ENCODE results near the gene NBEA. TPM values are rescaled to one million over a fixed set of nuclear protein-coding genes. Genes with fewer than 3 reads are reported as not detected.
A peak's percentile ranks its signal among the peaks of the same experiment; 100 is the strongest.
"Not testable (repeated sequence)": the region's sequence is repeated elsewhere in the genome, so short reads cannot be mapped to it uniquely, and the experiment has no call there.

The NBEA gene
- total RNA-seq, 1 experiment from 2014 or later, result 3.3 TPM

DNA sequence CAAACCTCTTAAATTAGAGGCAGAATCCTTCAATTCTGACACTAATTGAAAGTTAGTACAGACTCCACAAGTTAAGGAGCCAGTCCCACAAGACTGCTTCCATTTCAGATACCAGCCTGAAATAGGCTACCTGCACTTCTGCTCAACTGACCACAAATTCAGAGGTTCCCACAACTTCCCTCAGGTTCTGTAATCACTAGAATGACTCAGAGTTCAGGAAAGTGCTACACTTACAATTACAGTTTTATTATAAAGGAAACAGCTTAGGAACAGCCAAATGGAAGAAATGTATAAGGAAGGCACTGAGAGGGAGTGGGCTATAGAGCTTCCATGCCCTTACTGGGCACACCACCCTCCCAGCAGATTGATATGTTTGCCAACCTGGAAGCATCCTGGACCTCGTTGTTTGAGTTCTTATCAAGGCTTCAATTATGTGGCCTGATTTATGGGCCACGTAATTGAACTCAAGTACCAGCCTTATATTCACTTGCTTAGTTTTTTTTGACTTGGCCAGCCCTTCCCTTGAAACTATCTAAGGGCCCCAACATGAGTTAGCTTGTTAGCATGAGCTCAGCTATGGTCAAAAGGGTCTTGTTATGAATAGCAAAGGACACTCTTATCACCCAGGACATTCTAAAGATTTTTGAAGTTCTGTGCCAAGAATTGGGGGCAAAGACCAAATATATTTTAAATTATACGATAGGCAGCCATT lies 25.9 kb downstream of the NBEA start:
- peak; percentile 13 for DNase-seq (ENCODE audit: unreplicated experiment)
- TF ChIP-seq, protein P1, sequence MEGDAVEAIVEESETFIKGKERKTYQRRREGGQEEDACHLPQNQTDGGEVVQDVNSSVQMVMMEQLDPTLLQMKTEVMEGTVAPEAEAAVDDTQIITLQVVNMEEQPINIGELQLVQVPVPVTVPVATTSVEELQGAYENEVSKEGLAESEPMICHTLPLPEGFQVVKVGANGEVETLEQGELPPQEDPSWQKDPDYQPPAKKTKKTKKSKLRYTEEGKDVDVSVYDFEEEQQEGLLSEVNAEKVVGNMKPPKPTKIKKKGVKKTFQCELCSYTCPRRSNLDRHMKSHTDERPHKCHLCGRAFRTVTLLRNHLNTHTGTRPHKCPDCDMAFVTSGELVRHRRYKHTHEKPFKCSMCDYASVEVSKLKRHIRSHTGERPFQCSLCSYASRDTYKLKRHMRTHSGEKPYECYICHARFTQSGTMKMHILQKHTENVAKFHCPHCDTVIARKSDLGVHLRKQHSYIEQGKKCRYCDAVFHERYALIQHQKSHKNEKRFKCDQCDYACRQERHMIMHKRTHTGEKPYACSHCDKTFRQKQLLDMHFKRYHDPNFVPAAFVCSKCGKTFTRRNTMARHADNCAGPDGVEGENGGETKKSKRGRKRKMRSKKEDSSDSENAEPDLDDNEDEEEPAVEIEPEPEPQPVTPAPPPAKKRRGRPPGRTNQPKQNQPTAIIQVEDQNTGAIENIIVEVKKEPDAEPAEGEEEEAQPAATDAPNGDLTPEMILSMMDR (IDR thresholded peaks at IDR 0.05; ENCODE audit: unreplicated experiment), result no peak
- ChIA-PET POLR2A (interaction anchor here (0.6 kb wide), 1 partner anchor 403 kb away, joined by 3 read pairs; no protein-coding TSS in a partner anchor), CTCF (interaction anchor here (0.7 kb wide), 1 partner anchor 24 kb away, joined by 3 read pairs; no protein-coding TSS in a partner anchor)
- peaks cover 8% of the 10 kb centered on the region for H3K9me3 Mint-ChIP-seq (ENCODE audit: unreplicated experiment)
- intact Hi-C loops (cut with micrococcal nuclease), result no loop called here
- no peak overlapping the region for H3K4me3 Mint-ChIP-seq (ENCODE audit: unreplicated experiment)
- no peaks in the 10 kb centered on the region for H3K27me3 Mint-ChIP-seq (ENCODE audit: insufficient read depth, unreplicated experiment)
- no peaks in the 10 kb centered on the region for H3K36me3 Mint-ChIP-seq (ENCODE audit: insufficient read depth, unreplicated experiment)
- no peaks in the 10 kb centered on the region for H3K4me1 Mint-ChIP-seq (ENCODE audit: insufficient read depth, unreplicated experiment)
- BruUV-seq (replicated peaks), result no TSS peak
- no peak overlapping the region for H3K27ac Mint-ChIP-seq (ENCODE audit: low read depth, unreplicated experiment)

- DNase-seq (ENCODE audit: unreplicated experiment); H3K4me3 Mint-ChIP-seq (ENCODE audit: unreplicated experiment); BruUV-seq (replicated peaks); H3K4me1 Mint-ChIP-seq (ENCODE audit: insufficient read depth, unreplicated experiment); H3K27ac Mint-ChIP-seq (ENCODE audit: low read depth, unreplicated experiment); H3K9me3 Mint-ChIP-seq (ENCODE audit: unreplicated experiment); H3K27me3 Mint-ChIP-seq (ENCODE audit: insufficient read depth, unreplicated experiment); POLR2A ChIA-PET; H3K36me3 Mint-ChIP-seq (ENCODE audit: insufficient read depth, unreplicated experiment); intact Hi-C loops (cut with micrococcal nuclease): not testable (repeated sequence)
- CTCF ChIA-PET, result interaction anchor here (0.6 to 0.7 kb wide), 2 partner anchors 28 to 73 kb away, joined by 3 to 5 read pairs; no protein-coding TSS in a partner anchor
These were observed 27.5 kb downstream of the NBEA start for GRCh38 chr13:34969539-34969938.

- no peaks in the 10 kb centered on the region for H3K36me3 Mint-ChIP-seq (ENCODE audit: insufficient read depth, unreplicated experiment)
- TF ChIP-seq, protein P1 (IDR thresholded peaks at IDR 0.05; ENCODE audit: unreplicated experiment), result no peak
- no peak for DNase-seq (ENCODE audit: unreplicated experiment)
- H3K4me3 Mint-ChIP-seq (ENCODE audit: unreplicated experiment), result no peak overlapping the region
- ChIA-PET POLR2A (no interaction called here), CTCF (no interaction called here)
- intact Hi-C loops (cut with micrococcal nuclease), result no loop called here
- no peaks in the 10 kb centered on the region for H3K4me1 Mint-ChIP-seq (ENCODE audit: insufficient read depth, unreplicated experiment)
- H3K9me3 Mint-ChIP-seq (ENCODE audit: unreplicated experiment), result peaks cover 8% of the 10 kb centered on the region
- no peaks in the 10 kb centered on the region for H3K27me3 Mint-ChIP-seq (ENCODE audit: insufficient read depth, unreplicated experiment)
- BruUV-seq (replicated peaks), result no TSS peak
- no peak overlapping the region for H3K27ac Mint-ChIP-seq (ENCODE audit: low read depth, unreplicated experiment)
These were observed 28.9 kb downstream of the NBEA start for GRCh38 chr13:34970961-34971360.

DNA sequence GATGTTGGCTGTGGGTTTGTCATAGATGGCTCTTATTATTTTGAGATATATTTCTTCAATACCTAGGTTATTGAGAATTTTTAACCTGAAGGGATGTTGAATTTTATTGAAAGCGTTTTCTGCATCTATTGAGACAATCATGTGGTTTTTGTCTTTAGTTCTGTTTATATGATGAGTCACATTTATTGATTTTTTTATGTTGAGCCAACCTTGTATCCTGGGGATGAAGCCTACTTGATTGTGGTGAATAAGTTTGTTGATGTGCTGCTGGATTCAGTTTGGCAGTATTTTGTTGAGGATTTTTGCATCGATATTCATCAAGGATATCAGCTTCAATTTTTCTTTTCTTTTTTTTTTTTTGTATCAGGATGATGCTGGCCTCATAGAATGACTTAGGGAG lies 29.4 kb downstream of the NBEA start:
- H3K27me3 Mint-ChIP-seq (ENCODE audit: insufficient read depth, unreplicated experiment), result no peaks in the 10 kb centered on the region
- BruUV-seq (replicated peaks), result no TSS peak
- peaks cover 8% of the 10 kb centered on the region for H3K9me3 Mint-ChIP-seq (ENCODE audit: unreplicated experiment)
- no peak overlapping the region for H3K27ac Mint-ChIP-seq (ENCODE audit: low read depth, unreplicated experiment)
- TF ChIP-seq, protein P1 (IDR thresholded peaks at IDR 0.05; ENCODE audit: unreplicated experiment), result no peak
- no peak for DNase-seq (ENCODE audit: unreplicated experiment)
- H3K4me3 Mint-ChIP-seq (ENCODE audit: unreplicated experiment), result no peak overlapping the region
- POLR2A ChIA-PET, result no interaction called here
- intact Hi-C loops (cut with micrococcal nuclease), result no loop called here
- H3K36me3 Mint-ChIP-seq (ENCODE audit: insufficient read depth, unreplicated experiment), result no peaks in the 10 kb centered on the region
- H3K4me1 Mint-ChIP-seq (ENCODE audit: insufficient read depth, unreplicated experiment), result no peaks in the 10 kb centered on the region
- CTCF ChIA-PET, result no interaction called here

DNA sequence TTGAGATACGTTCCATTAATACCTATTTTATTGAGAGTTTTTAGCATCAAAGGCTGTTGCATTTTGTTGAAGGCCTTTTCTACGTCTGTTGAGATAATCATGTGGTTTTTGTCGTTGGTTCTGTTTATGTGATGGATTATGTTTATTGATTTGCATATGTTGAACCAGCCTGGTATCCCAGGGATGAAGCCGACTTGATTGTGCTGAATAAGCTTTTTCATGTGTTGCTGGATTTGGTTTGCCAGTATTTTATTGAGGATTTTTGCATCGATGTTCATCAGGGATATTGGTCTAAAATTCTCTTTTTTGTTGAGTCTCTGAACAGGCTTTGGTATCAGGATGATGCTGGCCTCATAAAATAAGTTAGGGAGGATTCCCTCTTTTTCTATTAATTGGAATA lies 43.1 kb downstream of the NBEA start:
- POLR2A ChIA-PET; intact Hi-C loops (cut with micrococcal nuclease); H3K27me3 Mint-ChIP-seq (ENCODE audit: insufficient read depth, unreplicated experiment); H3K27ac Mint-ChIP-seq (ENCODE audit: low read depth, unreplicated experiment); BruUV-seq (replicated peaks); H3K4me1 Mint-ChIP-seq (ENCODE audit: insufficient read depth, unreplicated experiment); H3K4me3 Mint-ChIP-seq (ENCODE audit: unreplicated experiment); DNase-seq (ENCODE audit: unreplicated experiment); H3K36me3 Mint-ChIP-seq (ENCODE audit: insufficient read depth, unreplicated experiment): not testable (repeated sequence)
- CTCF ChIA-PET, result interaction anchor here (0.6 kb wide), 1 partner anchor 646 kb away, joined by 4 read pairs; no protein-coding TSS in a partner anchor
- H3K9me3 Mint-ChIP-seq (ENCODE audit: unreplicated experiment), result peaks cover 11% of the 10 kb centered on the region

Data from MCF 10A (cell line).